Skeletal muscle tissue (tissue), 4 donors: ENCODE results near the gene SEPTIN2. TPM values are rescaled to one million over a fixed set of nuclear protein-coding genes. Genes with fewer than 3 reads are reported as not detected.
"Not testable (repeated sequence)": the region's sequence is repeated elsewhere in the genome, so short reads cannot be mapped to it uniquely, and the experiment has no call there.

ENCODE experiments used
- H3K27ac ChIP-seq: one replicate; pipeline ENCODE4 v1.7.0; 2013; ENCODE audit warnings: mild to moderate bottlenecking, low read depth, low read length, inconsistent platforms
- H3K27me3 ChIP-seq, 3 donors: one replicate each; pipeline ENCODE4 v1.7.0; 2013; ENCODE audit warnings: low read length in 3 of 3; ENCODE audit not compliant: control insufficient read depth in 3 of 3, insufficient read depth in 3 of 3
- H3K36me3 ChIP-seq, 3 donors: one replicate each; pipeline ENCODE4 v1.7.0; 2013; ENCODE audit warnings: low read length in 3 of 3; ENCODE audit not compliant: control insufficient read depth in 3 of 3, insufficient read depth in 3 of 3
- H3K4me1 ChIP-seq, 3 donors: one replicate each; pipeline ENCODE4 v1.7.0; 2013; ENCODE audit warnings: low read length in 3 of 3, mild to moderate bottlenecking in 3 of 3; ENCODE audit not compliant: control insufficient read depth in 3 of 3, insufficient read depth in 3 of 3
- H3K4me3 ChIP-seq, 3 donors: one replicate each; pipeline ENCODE4 v1.7.0; 2013; ENCODE audit warnings: low read length in 3 of 3
- H3K9ac ChIP-seq, 3 donors: one replicate each; pipeline ENCODE4 v1.7.0; 2013; ENCODE audit warnings: low read length in 3 of 3, mild to moderate bottlenecking in 3 of 3, moderate library complexity in 2 of 3, low read depth in 1 of 3
- H3K9me3 ChIP-seq, 3 donors: one replicate each; pipeline ENCODE4 v1.7.0; 2013; ENCODE audit warnings: low read length in 3 of 3; ENCODE audit not compliant: control insufficient read depth in 3 of 3
- total RNA-seq: library from RNA; depleted of rRNA; stranded (reverse); fragments of >200 nt; gene quantifications from one replicate; pipeline ENCODE4 v1.2.3, GENCODE V29; 2014
- donor health status: Osteomylitis.

Gene SEPTIN2
- total RNA-seq, 1 donor from 2014 or later: 291 TPM

DNA sequence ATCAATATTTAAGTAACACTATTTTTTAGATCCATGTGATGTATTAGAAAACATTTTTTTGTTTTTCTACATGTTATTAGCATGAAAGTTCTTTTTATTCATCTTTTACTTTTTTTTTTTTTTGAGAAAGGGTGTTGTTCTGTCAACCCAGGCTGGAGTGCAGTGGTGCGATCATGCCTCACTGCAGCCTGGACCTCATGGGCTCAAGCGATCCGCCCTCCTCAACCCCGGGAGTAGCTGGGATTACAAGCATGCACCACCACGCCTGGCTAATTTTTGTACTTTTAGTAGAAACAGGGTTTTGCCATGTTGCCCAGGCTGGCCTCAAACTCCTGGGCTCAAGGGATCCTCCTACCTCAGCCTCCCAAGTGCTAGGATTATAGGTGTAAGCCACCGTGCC is 58.2 kb downstream of the SEPTIN2 start:
- not testable (repeated sequence) for H3K27me3 ChIP-seq, H3K27ac ChIP-seq, H3K9me3 ChIP-seq, H3K9ac ChIP-seq, H3K4me3 ChIP-seq
- H3K36me3 ChIP-seq: peaks cover 8 to 12% (median 10%) of the 10 kb centered on the region in 3 donors
- peaks cover 9 to 11% (median 11%) of the 10 kb centered on the region in 3 donors for H3K4me1 ChIP-seq

- Histone ChIP-seq H3K36me3 (peaks cover 8 to 12% (median 10%) of the 10 kb centered on the region in 3 donors), H3K9me3 (no peaks in the 10 kb centered on the region), H3K27me3 (no peaks in the 10 kb centered on the region), H3K9ac (no peak overlapping the region), H3K4me1 (peaks cover 15 to 23% (median 23%) of the 10 kb centered on the region in 3 donors), H3K27ac (no peak overlapping the region), H3K4me3 (no peak overlapping the region)
Observed at GRCh38 chr2:241375300-241375699, 59.6 kb downstream of the SEPTIN2 start.

GRCh38 chr2:241376808-241377207 is 61.1 kb downstream of the SEPTIN2 start:
- H3K9ac ChIP-seq: no peak overlapping the region
- H3K27me3 ChIP-seq: no peaks in the 10 kb centered on the region
- no peaks in the 10 kb centered on the region for H3K9me3 ChIP-seq
- H3K27ac ChIP-seq: no peak overlapping the region
- peaks cover 8 to 14% (median 10%) of the 10 kb centered on the region in 3 donors for H3K36me3 ChIP-seq
- no peak overlapping the region for H3K4me3 ChIP-seq
- H3K4me1 ChIP-seq: peaks cover 27 to 32% (median 28%) of the 10 kb centered on the region in 3 donors

- no peak overlapping the region for H3K9ac ChIP-seq
- H3K27me3 ChIP-seq: no peaks in the 10 kb centered on the region
- no peaks in the 10 kb centered on the region for H3K9me3 ChIP-seq
- H3K27ac ChIP-seq: peak overlapping the region; percentile 62
- H3K36me3 ChIP-seq: peaks cover 8 to 14% (median 10%) of the 10 kb centered on the region in 3 donors
- H3K4me1 ChIP-seq: peaks cover 22 to 27% (median 22%) of the 10 kb centered on the region in 3 donors
- H3K4me3 ChIP-seq: no peak overlapping the region
Observed at GRCh38 chr2:241378816-241379215, 63.1 kb downstream of the SEPTIN2 start.

DNA sequence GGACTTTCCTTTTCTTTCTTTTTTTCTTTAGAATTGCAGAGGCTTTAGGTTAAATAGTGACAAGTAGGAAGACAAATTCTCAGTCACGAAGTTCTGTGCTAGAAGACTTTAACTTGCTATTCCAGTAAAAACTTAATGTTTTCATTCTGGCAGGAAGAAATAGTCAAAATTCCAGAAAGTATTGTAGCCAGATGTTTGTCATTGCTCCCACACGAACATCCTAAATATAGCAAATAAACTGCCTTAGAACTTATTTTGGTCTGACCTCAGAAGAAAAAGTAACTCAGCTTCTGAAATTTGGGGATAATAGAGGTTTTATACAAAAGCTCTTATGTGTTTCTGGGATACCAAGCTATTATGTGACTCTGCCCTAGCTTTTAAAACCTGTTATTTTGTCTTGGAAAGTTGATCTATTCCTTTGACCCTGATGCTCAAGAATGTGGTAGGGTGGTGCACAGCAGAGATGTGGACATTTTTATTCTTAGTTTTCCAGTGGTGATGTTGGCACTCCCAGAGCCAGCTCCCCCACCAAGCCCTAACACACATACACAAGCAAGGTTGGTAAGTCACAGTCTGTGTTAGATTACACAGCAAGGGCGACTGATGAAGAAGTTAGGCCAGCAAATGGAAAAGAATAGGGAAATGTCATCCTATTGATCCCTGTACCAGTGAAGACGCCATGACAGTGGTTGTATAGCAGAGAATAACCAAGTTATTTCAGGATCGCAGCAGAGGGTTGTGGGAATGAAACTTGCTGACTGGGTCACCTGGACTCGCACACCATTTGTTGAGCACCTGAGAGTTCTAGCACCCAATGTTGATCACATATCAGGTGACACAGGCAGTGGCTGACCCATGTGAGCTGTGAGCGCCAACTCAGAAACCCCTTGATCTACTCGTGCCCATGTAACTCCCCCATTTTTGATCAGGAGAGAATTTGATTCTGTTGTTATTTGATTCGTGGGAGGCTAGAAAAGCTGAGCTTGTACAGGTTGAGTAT is 64.1 kb downstream of the SEPTIN2 start:
- H3K9me3 ChIP-seq: no peaks in the 10 kb centered on the region
- H3K27ac ChIP-seq: peak overlapping the region; percentile 62
- peaks cover 22 to 27% (median 24%) of the 10 kb centered on the region in 3 donors for H3K4me1 ChIP-seq
- no peaks in the 10 kb centered on the region for H3K27me3 ChIP-seq
- peaks cover 3 to 14% (median 6%) of the 10 kb centered on the region in 3 donors for H3K36me3 ChIP-seq
- no peak overlapping the region for H3K9ac ChIP-seq
- H3K4me3 ChIP-seq: no peak overlapping the region

DNA sequence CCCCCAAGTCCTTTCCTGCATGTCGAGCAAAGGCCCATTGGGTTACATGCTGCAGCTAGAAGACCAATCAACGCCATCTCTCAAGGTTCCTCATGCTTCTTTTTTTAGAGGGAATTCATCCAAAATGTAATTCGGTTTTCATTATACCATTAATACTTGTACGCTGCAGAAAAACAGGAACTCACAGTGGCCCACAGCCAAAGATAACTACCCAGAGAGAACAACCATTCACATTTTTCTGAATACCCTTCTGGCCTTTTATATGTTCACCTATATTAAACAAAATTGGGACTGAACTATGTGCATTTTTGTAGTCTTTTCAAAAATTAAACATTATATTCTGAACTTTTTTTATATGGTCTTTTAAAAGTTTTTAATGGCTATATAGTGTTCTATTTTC is 66.1 kb downstream of the SEPTIN2 start:
- H3K4me1 ChIP-seq: peaks cover 22 to 27% (median 24%) of the 10 kb centered on the region in 3 donors
- no peak overlapping the region for H3K4me3 ChIP-seq
- H3K9me3 ChIP-seq: no peaks in the 10 kb centered on the region
- no peaks in the 10 kb centered on the region for H3K27me3 ChIP-seq
- H3K27ac ChIP-seq: no peak overlapping the region
- H3K36me3 ChIP-seq: peaks cover 0 to 6% (median 0%) of the 10 kb centered on the region in 3 donors
- no peak overlapping the region for H3K9ac ChIP-seq

GRCh38 chr2:241385450-241385849 is 69.7 kb downstream of the SEPTIN2 start:
- not testable (repeated sequence) for H3K4me3 ChIP-seq, H3K27me3 ChIP-seq, H3K36me3 ChIP-seq, H3K27ac ChIP-seq, H3K9ac ChIP-seq, H3K9me3 ChIP-seq
- H3K4me1 ChIP-seq: peaks cover 5 to 18% (median 8%) of the 10 kb centered on the region in 3 donors

- H3K9me3 ChIP-seq: no peaks in the 10 kb centered on the region
- no peak overlapping the region for H3K4me3 ChIP-seq
- peaks cover 0 to 4% (median 3%) of the 10 kb centered on the region in 3 donors for H3K36me3 ChIP-seq
- H3K4me1 ChIP-seq: peaks cover 0 to 9% (median 0%) of the 10 kb centered on the region in 3 donors
- no peak overlapping the region for H3K27ac ChIP-seq
- no peaks in the 10 kb centered on the region for H3K27me3 ChIP-seq
- no peak overlapping the region for H3K9ac ChIP-seq
Observed at GRCh38 chr2:241386519-241386918, 70.8 kb downstream of the SEPTIN2 start.

DNA sequence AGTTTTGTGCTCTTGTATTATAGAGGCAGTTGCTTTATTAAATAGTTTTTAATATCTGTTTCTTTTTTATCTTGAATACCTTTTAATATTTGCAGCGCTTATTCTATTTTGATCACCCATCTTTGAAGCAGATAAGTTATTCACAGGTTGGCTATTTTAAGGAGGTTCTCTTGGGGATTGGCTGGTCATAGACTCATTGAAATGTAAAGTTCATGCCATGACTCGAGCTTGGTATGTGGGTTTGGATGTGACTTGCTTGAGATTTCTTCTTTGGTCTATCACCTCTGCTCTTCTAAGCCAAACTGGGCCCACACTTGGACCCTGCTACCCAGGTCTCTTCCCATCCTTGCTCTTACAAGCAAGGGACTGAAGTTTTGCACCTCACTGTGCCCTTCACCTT is 74.0 kb downstream of the SEPTIN2 start:
- Histone ChIP-seq H3K4me1 (no peaks in the 10 kb centered on the region), H3K4me3 (no peak overlapping the region), H3K9ac (no peak overlapping the region), H3K36me3 (peaks cover 0 to 3% (median under 1%) of the 10 kb centered on the region in 3 donors), H3K27me3 (no peaks in the 10 kb centered on the region), H3K27ac (no peak overlapping the region), H3K9me3 (no peaks in the 10 kb centered on the region)
